HCT116 (cell line): Measurements from ENCODE around the gene TMA7B. TPM values are rescaled to one million over a fixed set of nuclear protein-coding genes. Genes with fewer than 3 reads are reported as not detected.

ENCODE experiments used
- ATAC-seq: fragments of 200-7000 bp; cut with Tn5 transposase; 2 replicates; pipeline ENCODE4 v1.9.1; 2020; ENCODE audit warnings: mild to moderate bottlenecking, moderate library complexity
- BruUV-seq: library from RNA; stranded (reverse); fragments of 400-500 nt; replicated peaks from 2 replicates; lab custom pipeline; 2021; lab: Mats Ljungman, UMichigan
- CTCF ChIA-PET: fragments of 300-600 bp; sonication (Branson Sonifier 250); formaldehyde crosslinking; loops from one replicate; lab custom pipeline; 2021; ENCODE audit warnings: antibody characterized with exemption; lab: Charles Lee
- POLR2A ChIA-PET: fragments of 300-600, 350-600 bp; sonication (Branson Sonifier 250); formaldehyde crosslinking; loops from one replicate; lab custom pipeline; 2021; ENCODE audit warnings: antibody characterized with exemption; lab: Charles Lee
- RAD21 ChIA-PET, 2 experiments: fragments of 300-600 bp; sonication (Branson Sonifier 250); formaldehyde crosslinking; loops; one replicate each; lab custom pipeline; 2023; ENCODE audit warnings: low total read pairs in 2 of 2; ENCODE audit not compliant: uncharacterized antibody in 2 of 2, unreplicated experiment in 2 of 2, low non-redundant PET in 1 of 2; lab: Charles Lee
- DNase-seq: peaks from one replicate; pipeline ENCODE4 v3.0.0-alpha.2; 2010; ENCODE audit warnings: low read depth, low spot score
- H2AFZ ChIP-seq: fragments of 200-600 bp; shearing (Covaris generic), sonication (generic); 2 replicates; pipeline ENCODE4 v1.6.1; 2017; ENCODE audit warnings: low read depth, mixed run types, mixed read lengths, antibody characterized with exemption, low read length; ENCODE audit not compliant: poor library complexity, severe bottlenecking
- H3K27ac ChIP-seq: 2 replicates; pipeline ENCODE4 v1.5.1; 2012; ENCODE audit warnings: low read depth, low read length
- H3K27me3 ChIP-seq: fragments of 200-600 bp; sonication (generic); 2 replicates; pipeline ENCODE4 v1.6.1; 2016; ENCODE audit warnings: mixed run types, low read length, mixed read lengths; ENCODE audit not compliant: insufficient read depth
- H3K36me3 ChIP-seq, 2 experiments: fragments of 200-500 bp in 1 of 2; fragments of 200-600 bp in 1 of 2; sonication (Bioruptor generic) in 1 of 2; sonication (generic) in 1 of 2; 2 replicates each; pipeline versions ENCODE4 v1.5.1 to v1.6.1; 2014 to 2016; ENCODE audit warnings: low read length in 2 of 2, inconsistent platforms in 1 of 2, mixed read lengths in 1 of 2, mixed run types in 1 of 2; ENCODE audit not compliant: insufficient read depth in 2 of 2, control insufficient read depth in 1 of 2
- H3K4me1 ChIP-seq, 2 experiments: fragments of 200-600 bp in 1 of 2; sonication (generic) in 1 of 2; 2 replicates each; pipeline versions ENCODE4 v1.5.1 to v1.6.1; 2012 to 2017; ENCODE audit warnings: low read length in 2 of 2, inconsistent platforms in 1 of 2, mild to moderate bottlenecking in 1 of 2, mixed read lengths in 1 of 2, mixed run types in 1 of 2, moderate library complexity in 1 of 2; ENCODE audit not compliant: insufficient read depth in 2 of 2, control insufficient read depth in 1 of 2
- H3K4me2 ChIP-seq: fragments of 200-600 bp; sonication (generic); 2 replicates; pipeline ENCODE4 v1.6.1; 2017; ENCODE audit warnings: mixed run types, low read length, mixed read lengths
- H3K4me3 ChIP-seq, 2 experiments: fragments of 200-600 bp in 1 of 2; sonication (generic) in 1 of 2; replicated peaks in 1 of 2; 2 replicates each; pipeline ENCODE4 v1.5.1; 2011 to 2016; ENCODE audit warnings: low read length in 2 of 2, control low read depth in 1 of 2, low read depth in 1 of 2, mild to moderate bottlenecking in 1 of 2, mixed read lengths in 1 of 2, mixed run types in 1 of 2
- H3K79me2 ChIP-seq: fragments of 200-600 bp; sonication (generic); 2 replicates; pipeline ENCODE4 v1.6.1; 2017; ENCODE audit warnings: mild to moderate bottlenecking, mixed run types, low read length, moderate library complexity, mixed read lengths; ENCODE audit not compliant: insufficient read depth
- H3K9ac ChIP-seq: fragments of 200-600 bp; sonication (generic); 2 replicates; pipeline ENCODE4 v1.6.1; 2016; ENCODE audit warnings: low read length, mixed read lengths
- H3K9me2 ChIP-seq: fragments of 200-600 bp; sonication (generic), shearing (Covaris generic); 2 replicates; pipeline ENCODE4 v1.6.1; 2017; ENCODE audit warnings: mixed run types, mild to moderate bottlenecking, moderate library complexity; ENCODE audit not compliant: insufficient read depth
- H3K9me3 ChIP-seq, 2 experiments: fragments of 200-500 bp in 1 of 2; fragments of 200-600 bp in 1 of 2; sonication (Bioruptor generic) in 1 of 2; sonication (generic) in 1 of 2; 2 replicates each; pipeline ENCODE4 v1.6.1; 2014 to 2017; ENCODE audit warnings: low read length in 2 of 2, mixed read lengths in 2 of 2, inconsistent platforms in 1 of 2, low read depth in 1 of 2, mild to moderate bottlenecking in 1 of 2, mixed run types in 1 of 2, moderate library complexity in 1 of 2; ENCODE audit not compliant: control insufficient read depth in 1 of 2, insufficient read depth in 1 of 2
- H4K20me1 ChIP-seq: fragments of 200-600 bp; sonication (generic), shearing (Covaris generic); 2 replicates; pipeline ENCODE4 v1.6.1; 2017; ENCODE audit warnings: mixed run types, mild to moderate bottlenecking, moderate library complexity; ENCODE audit not compliant: insufficient read depth
- CBX3 ChIP-seq: IDR thresholded peaks from 2 replicates; pipeline ENCODE4 v1.6.1; 2012; ENCODE audit warnings: low read depth
- EZH2phosphoT487 ChIP-seq: fragments of 200-600 bp; IDR thresholded peaks from 2 replicates; pipeline ENCODE4 v1.6.1; 2018; ENCODE audit warnings: antibody characterized with exemption, borderline replicate concordance
- POLR2A ChIP-seq: IDR thresholded peaks from 2 replicates; pipeline ENCODE4 v1.7.0; 2011; ENCODE audit warnings: borderline replicate concordance; ENCODE audit not compliant: insufficient read depth, insufficient read length; ENCODE audit errors: extremely low read depth
- POLR2AphosphoS5 ChIP-seq: IDR thresholded peaks from 2 replicates; pipeline ENCODE4 v1.6.1; 2011; ENCODE audit warnings: mild to moderate bottlenecking, low read depth, low read length, moderate library complexity
- RAD21 ChIP-seq: IDR thresholded peaks from 2 replicates; pipeline ENCODE4 v1.6.1; 2012; ENCODE audit warnings: low read depth, mild to moderate bottlenecking
- ZNF274 ChIP-seq: fragments of 200-500 bp; sonication (Bioruptor generic); IDR thresholded peaks from 2 replicates; pipeline ENCODE4 v1.6.1; 2014; ENCODE audit warnings: mild to moderate bottlenecking, low read depth, low read length, inconsistent platforms
- intact Hi-C: fragments of 100-400 bp; cut with micrococcal nuclease; formaldehyde crosslinking; loops from 2 replicates; pipeline ENCODE4 v1.10.0; 2022
- total RNA-seq: library from RNA; stranded (reverse); gene quantifications from one replicate; pipeline ENCODE4 v1.2.1, GENCODE V29; 2021; ENCODE audit not compliant: unreplicated experiment

Gene TMA7B
- total RNA-seq, 1 experiment from 2014 or later: not detected

DNA sequence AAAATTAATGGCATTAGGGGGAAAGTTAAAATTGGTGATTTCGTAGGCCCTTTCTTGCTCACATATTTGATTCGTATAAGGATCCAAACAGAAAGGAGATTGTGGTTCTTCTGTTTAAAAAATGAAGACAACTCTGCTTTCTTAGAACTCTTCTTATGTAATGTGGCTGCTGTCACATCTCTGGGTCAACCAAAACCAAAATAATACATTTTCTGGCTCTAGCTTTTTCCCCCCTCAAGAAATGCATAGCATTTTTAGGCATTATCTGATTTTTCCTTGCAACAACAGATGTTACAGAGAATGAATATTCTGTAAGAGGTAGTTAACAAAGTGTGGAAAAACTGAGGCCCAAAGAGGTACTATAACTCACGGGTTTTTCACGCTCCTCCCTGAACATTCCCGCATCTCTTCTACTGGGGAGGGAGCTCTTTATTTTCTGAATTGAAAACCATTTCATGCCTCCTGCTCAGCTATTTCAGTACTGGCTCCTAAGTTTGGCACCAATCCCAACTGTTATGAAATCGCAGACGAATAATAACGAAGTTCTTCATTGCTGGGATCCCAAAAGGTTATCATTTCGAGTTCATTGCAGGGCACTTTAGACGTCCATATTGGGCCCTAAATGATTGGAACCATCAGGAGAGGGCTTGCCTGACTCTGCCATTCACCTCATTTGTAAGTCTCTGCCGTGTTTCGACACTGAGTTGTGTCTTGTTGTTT, 42.3 kb upstream of the TMA7B start:
- ChIA-PET RAD21 (no interaction called here), POLR2A (no interaction called here), CTCF (no interaction called here)
- H3K36me3 ChIP-seq: no peaks in the 10 kb centered on the region
- ATAC-seq (no peak), DNase-seq (no peak)
- BruUV-seq: no TSS peak
- H3K4me1 ChIP-seq: no peaks in the 10 kb centered on the region
- H3K4me2 ChIP-seq: no peak overlapping the region
- no peaks in the 10 kb centered on the region for H3K79me2 ChIP-seq
- no peak overlapping the region for H2AFZ ChIP-seq
- intact Hi-C loops: no loop called here
- no peaks in the 10 kb centered on the region for H3K9me2 ChIP-seq
- no peak overlapping the region for H3K27ac ChIP-seq
- no peak for TF ChIP-seq POLR2A
- TF ChIP-seq POLR2AphosphoS5: no peak
- TF ChIP-seq RAD21: no peak
- no peak for TF ChIP-seq CBX3
- peaks cover 87% of the 10 kb centered on the region for H3K27me3 ChIP-seq
- H3K9me3 ChIP-seq: no peaks in the 10 kb centered on the region
- H3K9ac ChIP-seq: no peak overlapping the region
- no peaks in the 10 kb centered on the region for H4K20me1 ChIP-seq
- no peak overlapping the region for H3K4me3 ChIP-seq

GRCh38 chr22:39920134-39920743, 40.0 kb upstream of the TMA7B start:
- ChIA-PET POLR2A (interaction anchor here (1.2 kb wide), 1 partner anchor 400 kb away, joined by 4 read pairs; the partner anchor contains the start of gene ATF4), CTCF (interaction anchor here (1.3 kb wide), 1 partner anchor 23 kb away, joined by 3 read pairs; no protein-coding TSS in a partner anchor), RAD21 (no interaction called here)
- Histone ChIP-seq H3K9me3 (no peaks in the 10 kb centered on the region), H2AFZ (no peak overlapping the region), H3K27me3 (peaks cover 87% of the 10 kb centered on the region), H3K9ac (no peak overlapping the region), H3K4me3 (no peak overlapping the region), H3K9me2 (no peaks in the 10 kb centered on the region), H3K36me3 (no peaks in the 10 kb centered on the region), H4K20me1 (no peaks in the 10 kb centered on the region), H3K79me2 (no peaks in the 10 kb centered on the region), H3K4me2 (no peak overlapping the region), H3K4me1 (no peaks in the 10 kb centered on the region), H3K27ac (no peak overlapping the region)
- intact Hi-C loops: no loop called here
- no TSS peak for BruUV-seq
- ATAC-seq: no peak
- TF ChIP-seq EZH2phosphoT487 (no peak), ZNF274 (no peak)
- no peak for DNase-seq
